Measurements from ENCODE around the gene SLC25A19.
"Not testable (repeated sequence)": the region's sequence is repeated elsewhere in the genome, so short reads cannot be mapped to it uniquely, and the experiment has no call there.

Gene SLC25A19

DNA sequence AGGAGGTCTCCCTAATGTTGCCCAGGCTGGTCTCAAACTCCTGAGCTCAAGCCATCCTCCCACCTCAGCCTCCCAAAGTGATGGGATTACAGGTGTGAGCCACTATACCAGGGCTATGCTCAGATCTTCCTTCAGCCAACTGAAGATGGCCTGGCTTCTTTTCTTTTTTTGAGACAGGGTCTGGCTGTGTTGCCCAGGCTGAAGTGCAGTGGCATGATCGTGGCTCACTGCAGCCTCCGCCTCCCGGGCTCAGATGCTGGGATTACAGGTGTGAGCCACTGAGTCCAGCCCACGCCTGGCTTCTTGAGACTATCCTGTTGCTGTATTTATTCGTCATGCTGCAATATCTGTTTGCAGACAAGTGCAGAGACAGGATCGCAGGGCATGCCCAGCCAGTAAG, 4.1 kb downstream of the SLC25A19 start:
- no peak overlapping the region for H3K4me2 ChIP-seq (ENCODE audit: low read length)

DNA sequence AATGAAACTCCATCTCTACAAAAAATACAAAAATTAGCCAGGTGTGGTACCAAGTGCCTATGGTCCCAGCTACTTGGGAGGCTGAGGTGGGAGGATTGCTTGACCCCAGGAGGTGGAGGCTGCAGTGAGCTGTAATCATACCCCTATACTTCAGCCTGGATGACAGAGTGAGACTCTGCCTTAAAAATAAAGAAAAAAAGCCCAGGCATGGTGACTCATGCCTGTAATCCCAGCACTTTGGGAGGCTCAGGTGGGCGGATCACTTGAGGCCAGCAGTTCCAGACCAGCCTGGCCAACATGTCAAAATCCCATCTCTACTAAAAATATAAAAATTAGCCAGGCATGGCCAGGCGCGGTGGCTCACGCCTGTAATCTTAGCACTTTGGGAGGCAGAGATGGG, 9.0 kb downstream of the SLC25A19 start:
- H3K4me3 ChIP-seq (ENCODE audit: low read length); H3K9me3 ChIP-seq (ENCODE audit: control insufficient read depth, insufficient read depth, low read length): not testable (repeated sequence)

More for the DNA sequence above, 4.1 kb downstream of the SLC25A19 start:
- H3F3A ChIP-seq (ENCODE audit: control insufficient read depth, insufficient read depth): peaks cover 8% of the 10 kb centered on the region
- H4K20me1 ChIP-seq (ENCODE audit: control insufficient read depth, insufficient read depth, low read depth, low read length): no peaks in the 10 kb centered on the region
- no peaks in the 10 kb centered on the region for H3K27me3 ChIP-seq (ENCODE audit: control insufficient read depth, low read length)
- peaks cover 61% of the 10 kb centered on the region for H3K36me3 ChIP-seq (ENCODE audit: control insufficient read depth, low read length)
- no peak overlapping the region for H3K4me3 ChIP-seq (ENCODE audit: low read length)
- H3K27ac ChIP-seq (ENCODE audit: low read depth, low read length): no peak overlapping the region
- TF ChIP-seq, protein P1, sequence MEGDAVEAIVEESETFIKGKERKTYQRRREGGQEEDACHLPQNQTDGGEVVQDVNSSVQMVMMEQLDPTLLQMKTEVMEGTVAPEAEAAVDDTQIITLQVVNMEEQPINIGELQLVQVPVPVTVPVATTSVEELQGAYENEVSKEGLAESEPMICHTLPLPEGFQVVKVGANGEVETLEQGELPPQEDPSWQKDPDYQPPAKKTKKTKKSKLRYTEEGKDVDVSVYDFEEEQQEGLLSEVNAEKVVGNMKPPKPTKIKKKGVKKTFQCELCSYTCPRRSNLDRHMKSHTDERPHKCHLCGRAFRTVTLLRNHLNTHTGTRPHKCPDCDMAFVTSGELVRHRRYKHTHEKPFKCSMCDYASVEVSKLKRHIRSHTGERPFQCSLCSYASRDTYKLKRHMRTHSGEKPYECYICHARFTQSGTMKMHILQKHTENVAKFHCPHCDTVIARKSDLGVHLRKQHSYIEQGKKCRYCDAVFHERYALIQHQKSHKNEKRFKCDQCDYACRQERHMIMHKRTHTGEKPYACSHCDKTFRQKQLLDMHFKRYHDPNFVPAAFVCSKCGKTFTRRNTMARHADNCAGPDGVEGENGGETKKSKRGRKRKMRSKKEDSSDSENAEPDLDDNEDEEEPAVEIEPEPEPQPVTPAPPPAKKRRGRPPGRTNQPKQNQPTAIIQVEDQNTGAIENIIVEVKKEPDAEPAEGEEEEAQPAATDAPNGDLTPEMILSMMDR (IDR thresholded peaks at IDR 0.05; ENCODE audit: low read depth, low read length, poor library complexity, severe bottlenecking): no peak
- TF ChIP-seq EZH2phosphoT487 (IDR thresholded peaks at IDR 0.05; ENCODE audit: borderline replicate concordance, low read length): no peak
- H3K79me2 ChIP-seq (ENCODE audit: control insufficient read depth, low read length): peaks cover 54% of the 10 kb centered on the region
- peaks cover 15% of the 10 kb centered on the region for H3K4me1 ChIP-seq (ENCODE audit: control insufficient read depth, low read length)
- H3K9me2 ChIP-seq (replicated peaks; ENCODE audit: control insufficient read depth, low read length): no peaks in the 10 kb centered on the region
- H3K9me3 ChIP-seq (ENCODE audit: control insufficient read depth, insufficient read depth, low read length): no peaks in the 10 kb centered on the region

DNA sequence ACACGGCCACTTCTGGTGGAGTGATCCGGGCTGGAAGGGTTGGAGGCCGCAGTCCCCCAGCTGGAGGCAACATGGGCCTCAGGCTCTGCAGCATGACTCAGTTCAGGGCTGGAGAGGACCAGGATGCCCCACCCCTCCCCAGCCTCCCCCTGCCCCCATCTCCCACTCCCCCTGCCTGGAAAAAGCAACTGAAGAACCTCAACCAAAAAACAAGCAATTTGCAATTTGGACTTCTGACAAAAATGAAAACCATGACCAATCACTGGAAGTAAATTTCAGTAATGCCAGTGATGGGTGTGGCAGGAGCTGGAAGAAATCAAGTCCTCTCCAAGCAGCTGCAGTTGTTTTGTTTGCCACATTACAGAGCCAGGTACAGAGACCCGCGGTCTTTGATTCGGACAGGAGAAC, 11.6 kb downstream of the SLC25A19 start:
- no peak overlapping the region for H3K4me3 ChIP-seq (ENCODE audit: low read length)
- H3K27me3 ChIP-seq (ENCODE audit: control insufficient read depth, low read length): no peaks in the 10 kb centered on the region
- no peaks in the 10 kb centered on the region for H4K20me1 ChIP-seq (ENCODE audit: control insufficient read depth, insufficient read depth, low read depth, low read length)
- no peaks in the 10 kb centered on the region for H3K9me3 ChIP-seq (ENCODE audit: control insufficient read depth, insufficient read depth, low read length)
- peaks cover 68% of the 10 kb centered on the region for H3K36me3 ChIP-seq (ENCODE audit: control insufficient read depth, low read length)
- peaks cover 8% of the 10 kb centered on the region for H3K4me1 ChIP-seq (ENCODE audit: control insufficient read depth, low read length)
- no peak overlapping the region for H3K4me2 ChIP-seq (ENCODE audit: low read length)
- no peaks in the 10 kb centered on the region for H3K9me2 ChIP-seq (replicated peaks; ENCODE audit: control insufficient read depth, low read length)
- H3K27ac ChIP-seq (ENCODE audit: low read depth, low read length): no peak overlapping the region
- TF ChIP-seq, protein P1 (IDR thresholded peaks at IDR 0.05; ENCODE audit: low read depth, low read length, poor library complexity, severe bottlenecking): no peak
- TF ChIP-seq EZH2phosphoT487 (IDR thresholded peaks at IDR 0.05; ENCODE audit: borderline replicate concordance, low read length): no peak
- peaks cover 20% of the 10 kb centered on the region for H3F3A ChIP-seq (ENCODE audit: control insufficient read depth, insufficient read depth)
- peaks cover 18% of the 10 kb centered on the region for H3K79me2 ChIP-seq (ENCODE audit: control insufficient read depth, low read length)

More for the DNA sequence above, 9.0 kb downstream of the SLC25A19 start:
- not testable (repeated sequence) for H3K4me1 ChIP-seq (ENCODE audit: control insufficient read depth, low read length); H3K27ac ChIP-seq (ENCODE audit: low read depth, low read length); H3K9me2 ChIP-seq (replicated peaks; ENCODE audit: control insufficient read depth, low read length); H3K27me3 ChIP-seq (ENCODE audit: control insufficient read depth, low read length); H3F3A ChIP-seq (ENCODE audit: control insufficient read depth, insufficient read depth); H4K20me1 ChIP-seq (ENCODE audit: control insufficient read depth, insufficient read depth, low read depth, low read length); H3K4me2 ChIP-seq (ENCODE audit: low read length)
- peaks cover 60% of the 10 kb centered on the region for H3K36me3 ChIP-seq (ENCODE audit: control insufficient read depth, low read length)
- H3K79me2 ChIP-seq (ENCODE audit: control insufficient read depth, low read length): peaks cover 18% of the 10 kb centered on the region

DNA sequence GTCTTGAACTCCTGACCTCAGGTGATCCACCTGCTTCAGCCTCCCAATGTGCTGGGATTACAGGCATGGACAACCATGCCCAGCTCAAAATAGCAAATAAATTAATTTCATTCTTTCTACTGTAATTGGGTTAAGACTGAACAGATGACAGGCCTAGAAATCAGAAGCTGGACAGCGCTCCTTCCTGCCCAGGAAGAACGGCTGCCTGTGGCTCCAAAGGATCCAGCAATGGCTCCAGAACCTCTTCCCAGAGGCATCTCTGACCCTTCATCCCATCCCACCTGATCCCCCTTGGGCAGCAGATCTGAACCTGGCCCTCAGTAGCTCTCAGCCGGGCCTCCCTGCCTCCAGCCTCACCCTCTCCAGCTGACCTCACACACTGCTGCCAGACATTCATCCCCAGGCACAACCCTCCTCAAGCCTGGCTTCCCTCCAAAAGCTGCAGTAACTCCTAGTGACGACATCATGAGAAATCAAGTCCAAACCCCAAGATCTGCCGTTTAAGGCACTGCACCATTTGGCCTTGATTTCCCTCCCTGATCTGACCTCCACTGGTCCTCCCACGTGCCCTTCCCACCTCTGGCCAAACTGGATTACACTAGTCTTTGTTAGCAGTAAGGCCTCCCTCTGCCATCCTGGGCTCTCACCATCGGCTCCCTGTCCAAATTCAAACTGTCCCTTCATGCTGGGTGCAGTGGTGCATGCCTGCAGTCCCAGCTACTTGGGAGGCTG, 15.1 kb downstream of the SLC25A19 start:
- H3K4me3 ChIP-seq (ENCODE audit: low read length): no peak overlapping the region
- peaks cover 20% of the 10 kb centered on the region for H3F3A ChIP-seq (ENCODE audit: control insufficient read depth, insufficient read depth)
- H3K27ac ChIP-seq (ENCODE audit: low read depth, low read length): no peak overlapping the region
- peaks cover 40% of the 10 kb centered on the region for H3K79me2 ChIP-seq (ENCODE audit: control insufficient read depth, low read length)
- no peaks in the 10 kb centered on the region for H3K9me3 ChIP-seq (ENCODE audit: control insufficient read depth, insufficient read depth, low read length)
- peaks cover 57% of the 10 kb centered on the region for H3K36me3 ChIP-seq (ENCODE audit: control insufficient read depth, low read length)
- no peaks in the 10 kb centered on the region for H4K20me1 ChIP-seq (ENCODE audit: control insufficient read depth, insufficient read depth, low read depth, low read length)
- no peak overlapping the region for H3K4me2 ChIP-seq (ENCODE audit: low read length)
- H3K4me1 ChIP-seq (ENCODE audit: control insufficient read depth, low read length): peaks cover 25% of the 10 kb centered on the region
- H3K27me3 ChIP-seq (ENCODE audit: control insufficient read depth, low read length): no peaks in the 10 kb centered on the region
- TF ChIP-seq, protein P1 (IDR thresholded peaks at IDR 0.05; ENCODE audit: low read depth, low read length, poor library complexity, severe bottlenecking): no peak
- TF ChIP-seq EZH2phosphoT487 (IDR thresholded peaks at IDR 0.05; ENCODE audit: borderline replicate concordance, low read length): no peak
- no peaks in the 10 kb centered on the region for H3K9me2 ChIP-seq (replicated peaks; ENCODE audit: control insufficient read depth, low read length)

Data from DOHH2 (cell line).